Ectodermal cell (in vitro differentiated cells): ENCODE data around the gene IL1RAPL2.

Experiments used
- H3K27ac ChIP-seq: 2 replicates; pipeline ENCODE4 v1.7.0; 2013; ENCODE audit warnings: mild to moderate bottlenecking, low read depth, low read length; ENCODE audit not compliant: insufficient read depth, poor library complexity, severe bottlenecking
- H3K27me3 ChIP-seq: 2 replicates; pipeline ENCODE4 v1.7.0; 2013; ENCODE audit warnings: mild to moderate bottlenecking, low read length; ENCODE audit not compliant: insufficient read depth, control insufficient read depth, poor library complexity, severe bottlenecking
- H3K36me3 ChIP-seq: one replicate; pipeline ENCODE4 v1.7.0; 2013; ENCODE audit warnings: low read length; ENCODE audit not compliant: control insufficient read depth, insufficient read depth
- H3K4me1 ChIP-seq: one replicate; pipeline ENCODE4 v1.7.0; 2013; ENCODE audit warnings: low read length; ENCODE audit not compliant: control insufficient read depth, insufficient read depth
- H3K4me3 ChIP-seq: 2 replicates; pipeline ENCODE4 v1.7.0; 2013; ENCODE audit warnings: low read depth, low read length, control low read depth; ENCODE audit not compliant: insufficient read depth
- H3K9me3 ChIP-seq: 2 replicates; pipeline ENCODE4 v1.7.0; 2013; ENCODE audit warnings: mild to moderate bottlenecking, low read length, moderate library complexity; ENCODE audit not compliant: control insufficient read depth
- WGBS, 2 experiments: methylation state at CpG; one replicate each; pipeline ENCODE4 v1.1.7; 2013; ENCODE audit warnings: missing lambda C conversion rate in 2 of 2; 5-methylcytosine and 5-hydroxymethylcytosine counted together

The IL1RAPL2 gene

GRCh38 chrX:105694839-105695238 lies 1128.8 kb downstream of the IL1RAPL2 start:
- WGBS, 2 experiments, result 100% methylated on average over 1 of the region's 1 CpG; no CpG with 5 or more reads in 1 of the 2 experiments
- Histone ChIP-seq H3K36me3 (no peaks in the 10 kb centered on the region), H3K27ac (no peak overlapping the region), H3K4me1 (no peaks in the 10 kb centered on the region), H3K4me3 (no peak overlapping the region), H3K9me3 (no peaks in the 10 kb centered on the region), H3K27me3 (no peaks in the 10 kb centered on the region)

- Histone ChIP-seq H3K27ac (no peak overlapping the region), H3K27me3 (no peaks in the 10 kb centered on the region), H3K36me3 (no peaks in the 10 kb centered on the region), H3K4me3 (no peak overlapping the region), H3K9me3 (no peaks in the 10 kb centered on the region), H3K4me1 (no peaks in the 10 kb centered on the region)
- WGBS, 2 experiments, result no CpG with 5 or more reads among the region's 1 CpG
Measured at GRCh38 chrX:105695451-105695850, 1129.5 kb downstream of the IL1RAPL2 start.

GRCh38 chrX:105696870-105697269 lies 1130.9 kb downstream of the IL1RAPL2 start:
- 60 to 95% methylated on average over 1 to 2 of the region's 2 CpGs for WGBS, 2 experiments
- no peak overlapping the region for H3K4me3 ChIP-seq
- no peak overlapping the region for H3K27ac ChIP-seq
- H3K27me3 ChIP-seq, result no peaks in the 10 kb centered on the region
- no peaks in the 10 kb centered on the region for H3K4me1 ChIP-seq
- no peaks in the 10 kb centered on the region for H3K9me3 ChIP-seq
- H3K36me3 ChIP-seq, result no peaks in the 10 kb centered on the region

GRCh38 chrX:105697984-105698781 lies 1132.2 kb downstream of the IL1RAPL2 start:
- Histone ChIP-seq H3K27me3 (no peaks in the 10 kb centered on the region), H3K4me3 (no peak overlapping the region), H3K36me3 (no peaks in the 10 kb centered on the region), H3K9me3 (no peaks in the 10 kb centered on the region), H3K27ac (no peak overlapping the region), H3K4me1 (no peaks in the 10 kb centered on the region)
- no CpG with 5 or more reads among the region's 2 CpGs for WGBS, 2 experiments

- no peak overlapping the region for H3K4me3 ChIP-seq
- no peaks in the 10 kb centered on the region for H3K36me3 ChIP-seq
- H3K9me3 ChIP-seq, result no peaks in the 10 kb centered on the region
- H3K27me3 ChIP-seq, result no peaks in the 10 kb centered on the region
- WGBS, 2 experiments, result no CpG with 5 or more reads among the region's 1 CpG
- no peak overlapping the region for H3K27ac ChIP-seq
- no peaks in the 10 kb centered on the region for H3K4me1 ChIP-seq
Measured at GRCh38 chrX:105700331-105700730, 1134.3 kb downstream of the IL1RAPL2 start.

- Histone ChIP-seq H3K36me3 (no peaks in the 10 kb centered on the region), H3K27ac (no peak overlapping the region), H3K9me3 (no peaks in the 10 kb centered on the region), H3K4me1 (no peaks in the 10 kb centered on the region), H3K4me3 (no peak overlapping the region), H3K27me3 (no peaks in the 10 kb centered on the region)
- 89% methylated on average over 2 of the region's 3 CpGs; no CpG with 5 or more reads in 1 of the 2 experiments for WGBS, 2 experiments
Measured at GRCh38 chrX:105701310-105702052, 1135.5 kb downstream of the IL1RAPL2 start.

- no peaks in the 10 kb centered on the region for H3K27me3 ChIP-seq
- WGBS, 2 experiments, result 82% methylated on average over 1 of the region's 2 CpGs; no CpG with 5 or more reads in 1 of the 2 experiments
- no peak overlapping the region for H3K4me3 ChIP-seq
- no peaks in the 10 kb centered on the region for H3K9me3 ChIP-seq
- no peak overlapping the region for H3K27ac ChIP-seq
- H3K4me1 ChIP-seq, result no peaks in the 10 kb centered on the region
- no peaks in the 10 kb centered on the region for H3K36me3 ChIP-seq
Measured at GRCh38 chrX:105703876-105704275, 1137.9 kb downstream of the IL1RAPL2 start.

GRCh38 chrX:105706041-105706440 lies 1140.0 kb downstream of the IL1RAPL2 start:
- WGBS, 2 experiments, result no CpG with 5 or more reads among the region's 1 CpG
- Histone ChIP-seq H3K27ac (no peak overlapping the region), H3K4me1 (no peaks in the 10 kb centered on the region), H3K27me3 (no peaks in the 10 kb centered on the region), H3K36me3 (no peaks in the 10 kb centered on the region), H3K9me3 (no peaks in the 10 kb centered on the region), H3K4me3 (no peak overlapping the region)

GRCh38 chrX:105711805-105712204 lies 1145.8 kb downstream of the IL1RAPL2 start:
- no peak overlapping the region for H3K4me3 ChIP-seq
- H3K4me1 ChIP-seq, result no peaks in the 10 kb centered on the region
- H3K27me3 ChIP-seq, result no peaks in the 10 kb centered on the region
- H3K27ac ChIP-seq, result no peak overlapping the region
- no peaks in the 10 kb centered on the region for H3K36me3 ChIP-seq
- H3K9me3 ChIP-seq, result no peaks in the 10 kb centered on the region

- no peaks in the 10 kb centered on the region for H3K9me3 ChIP-seq
- H3K27ac ChIP-seq, result no peak overlapping the region
- H3K36me3 ChIP-seq, result no peaks in the 10 kb centered on the region
- H3K4me3 ChIP-seq, result no peak overlapping the region
- H3K27me3 ChIP-seq, result no peaks in the 10 kb centered on the region
- no peaks in the 10 kb centered on the region for H3K4me1 ChIP-seq
Measured at GRCh38 chrX:105715746-105716145, 1149.7 kb downstream of the IL1RAPL2 start.
